ENCODE results near the gene POLR3G. TPM values are rescaled to one million over a fixed set of nuclear protein-coding genes. Genes with fewer than 3 reads are reported as not detected.

POLR3G gene
- total RNA-seq, 1 donor from 2014 or later: 9.7 TPM

DNA sequence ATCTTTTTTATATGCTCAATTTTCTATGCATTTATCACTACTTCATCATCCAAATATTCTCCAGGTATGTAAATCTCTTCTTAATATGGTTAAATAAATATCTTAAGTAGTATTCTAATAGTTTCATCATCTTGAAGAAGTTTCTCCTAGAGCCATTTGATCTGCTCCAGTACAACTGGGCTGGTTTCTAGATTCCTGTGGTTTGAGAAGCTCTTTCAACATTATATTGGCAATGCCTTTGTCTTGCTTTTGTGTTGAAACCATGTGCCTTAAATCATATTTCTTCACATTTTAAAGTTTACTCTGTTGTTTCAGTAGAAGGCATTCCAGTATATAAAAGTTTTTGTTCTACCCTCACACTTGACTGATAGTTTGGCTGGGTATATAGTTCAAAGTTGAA, 27.7 kb upstream of the POLR3G start:
- TF ChIP-seq, protein P1, sequence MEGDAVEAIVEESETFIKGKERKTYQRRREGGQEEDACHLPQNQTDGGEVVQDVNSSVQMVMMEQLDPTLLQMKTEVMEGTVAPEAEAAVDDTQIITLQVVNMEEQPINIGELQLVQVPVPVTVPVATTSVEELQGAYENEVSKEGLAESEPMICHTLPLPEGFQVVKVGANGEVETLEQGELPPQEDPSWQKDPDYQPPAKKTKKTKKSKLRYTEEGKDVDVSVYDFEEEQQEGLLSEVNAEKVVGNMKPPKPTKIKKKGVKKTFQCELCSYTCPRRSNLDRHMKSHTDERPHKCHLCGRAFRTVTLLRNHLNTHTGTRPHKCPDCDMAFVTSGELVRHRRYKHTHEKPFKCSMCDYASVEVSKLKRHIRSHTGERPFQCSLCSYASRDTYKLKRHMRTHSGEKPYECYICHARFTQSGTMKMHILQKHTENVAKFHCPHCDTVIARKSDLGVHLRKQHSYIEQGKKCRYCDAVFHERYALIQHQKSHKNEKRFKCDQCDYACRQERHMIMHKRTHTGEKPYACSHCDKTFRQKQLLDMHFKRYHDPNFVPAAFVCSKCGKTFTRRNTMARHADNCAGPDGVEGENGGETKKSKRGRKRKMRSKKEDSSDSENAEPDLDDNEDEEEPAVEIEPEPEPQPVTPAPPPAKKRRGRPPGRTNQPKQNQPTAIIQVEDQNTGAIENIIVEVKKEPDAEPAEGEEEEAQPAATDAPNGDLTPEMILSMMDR (IDR thresholded peaks at IDR 0.05; ENCODE audit: insufficient read depth, low read length, poor library complexity, severe bottlenecking): no peak
- Histone ChIP-seq H3K27me3 (ENCODE audit: control insufficient read depth, insufficient read depth, low read length) (no peaks in the 10 kb centered on the region), H3K4me3 (ENCODE audit: low read depth, low read length) (no peak overlapping the region), H3K36me3 (ENCODE audit: control insufficient read depth, insufficient read depth, low read length) (no peaks in the 10 kb centered on the region)
- DNase-seq (ENCODE audit: low read depth): no peak

DNA sequence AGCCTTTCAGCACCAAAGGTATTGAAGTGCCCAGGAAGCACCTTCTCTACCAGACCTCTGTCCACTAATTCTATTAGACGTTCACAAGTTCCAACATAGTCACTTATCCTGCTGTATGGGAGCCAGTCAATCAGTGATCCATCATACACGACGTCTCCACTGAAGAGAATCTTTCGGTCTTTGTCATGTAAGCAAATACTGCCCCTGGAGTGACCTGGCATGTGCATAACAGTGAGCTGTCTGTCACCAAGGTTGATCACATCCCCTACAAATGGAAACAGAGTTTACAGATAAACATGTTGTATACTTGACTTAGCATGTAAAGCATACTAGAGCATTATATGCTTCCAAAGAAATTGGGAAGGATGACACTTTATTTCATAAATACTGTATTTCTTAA, 13.4 kb upstream of the POLR3G start:
- DNase-seq (ENCODE audit: low read depth): no peak
- Histone ChIP-seq H3K27me3 (ENCODE audit: control insufficient read depth, insufficient read depth, low read length) (no peaks in the 10 kb centered on the region), H3K4me3 (ENCODE audit: low read depth, low read length) (no peak overlapping the region), H3K36me3 (ENCODE audit: control insufficient read depth, insufficient read depth, low read length) (no peaks in the 10 kb centered on the region)
- TF ChIP-seq, protein P1 (IDR thresholded peaks at IDR 0.05; ENCODE audit: insufficient read depth, low read length, poor library complexity, severe bottlenecking): no peak

DNA sequence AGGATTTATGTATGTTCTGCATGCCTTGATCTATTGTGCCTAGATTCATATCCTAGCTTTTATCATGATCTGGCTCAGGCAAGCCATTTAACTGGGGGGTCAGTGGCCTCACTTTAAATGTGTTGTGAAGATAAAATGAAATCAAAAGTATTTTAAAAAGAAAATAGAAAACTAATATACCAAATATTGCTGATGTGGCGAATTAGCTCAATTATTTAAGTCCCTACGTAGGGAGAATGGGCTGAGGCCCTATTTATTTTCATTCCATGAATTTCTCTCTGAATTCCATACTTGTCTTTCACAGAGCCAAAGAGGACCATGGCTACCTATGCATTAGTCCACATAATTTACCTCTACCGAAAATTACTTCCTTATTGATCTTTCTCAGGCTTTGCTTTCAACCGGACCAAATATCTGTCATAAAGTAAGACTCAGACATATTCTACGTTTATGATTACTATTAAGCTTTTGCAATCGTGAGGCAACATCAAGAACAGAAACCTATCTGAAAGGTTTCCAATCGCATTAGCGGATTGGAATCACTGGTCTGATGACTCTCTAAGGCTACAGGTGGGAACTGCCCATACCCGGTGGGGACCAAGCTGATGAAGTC, 1.8 kb upstream of the POLR3G start:
- TF ChIP-seq, protein P1 (IDR thresholded peaks at IDR 0.05; ENCODE audit: insufficient read depth, low read length, poor library complexity, severe bottlenecking): no peak
- Histone ChIP-seq H3K27me3 (ENCODE audit: control insufficient read depth, insufficient read depth, low read length) (no peaks in the 10 kb centered on the region), H3K4me3 (ENCODE audit: low read depth, low read length) (peak overlapping the region; percentile 70), H3K36me3 (ENCODE audit: control insufficient read depth, insufficient read depth, low read length) (no peaks in the 10 kb centered on the region)
- DNase-seq (ENCODE audit: low read depth): no peak

DNA sequence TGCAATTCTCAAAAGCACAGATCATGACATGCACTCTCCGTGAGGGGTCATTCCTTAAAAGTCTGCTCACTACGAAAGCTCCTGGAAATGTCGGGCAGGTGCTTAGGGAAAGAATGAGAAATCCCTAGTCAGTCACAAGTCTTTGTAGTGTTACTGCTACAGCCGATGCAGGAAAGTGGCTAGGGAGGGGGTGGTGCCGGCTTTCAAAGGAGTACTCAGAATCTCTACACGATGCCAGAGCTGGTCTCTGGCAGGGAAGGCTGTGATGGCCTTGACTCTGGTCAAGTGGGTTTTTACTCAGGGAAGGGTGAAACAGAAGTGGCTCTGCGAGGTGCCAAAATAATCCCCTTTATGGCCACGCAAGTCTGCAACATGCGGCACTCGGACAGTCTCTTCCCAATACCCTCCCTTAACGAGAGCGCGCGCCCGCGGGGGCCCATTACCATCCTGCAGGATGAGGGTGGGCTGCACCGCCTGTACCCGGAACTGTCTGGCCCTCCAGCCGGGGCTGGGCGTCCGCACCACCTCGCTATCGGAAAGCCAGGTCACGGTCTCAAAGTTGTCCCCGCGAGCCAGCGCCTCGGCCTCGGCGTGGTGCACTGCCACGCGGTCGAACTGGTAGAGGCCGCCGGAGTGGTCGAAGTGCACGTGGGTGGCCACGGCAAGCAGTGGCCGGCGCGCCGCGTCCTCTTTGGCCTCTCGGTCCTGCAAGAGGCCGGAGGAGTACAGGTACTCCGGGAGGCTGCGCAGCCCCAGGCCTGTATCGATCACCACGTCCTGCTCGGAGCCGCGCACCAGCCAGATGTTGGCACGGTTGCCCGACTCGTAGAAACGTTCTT, 1.0 kb upstream of the POLR3G start:
- no peaks in the 10 kb centered on the region for H3K36me3 ChIP-seq (ENCODE audit: control insufficient read depth, insufficient read depth, low read length)
- DNase-seq (ENCODE audit: low read depth): no peak
- TF ChIP-seq, protein P1 (IDR thresholded peaks at IDR 0.05; ENCODE audit: insufficient read depth, low read length, poor library complexity, severe bottlenecking): no peak
- H3K27me3 ChIP-seq (ENCODE audit: control insufficient read depth, insufficient read depth, low read length): no peaks in the 10 kb centered on the region
- H3K4me3 ChIP-seq (ENCODE audit: low read depth, low read length): peak overlapping the region; percentile 70

DNA sequence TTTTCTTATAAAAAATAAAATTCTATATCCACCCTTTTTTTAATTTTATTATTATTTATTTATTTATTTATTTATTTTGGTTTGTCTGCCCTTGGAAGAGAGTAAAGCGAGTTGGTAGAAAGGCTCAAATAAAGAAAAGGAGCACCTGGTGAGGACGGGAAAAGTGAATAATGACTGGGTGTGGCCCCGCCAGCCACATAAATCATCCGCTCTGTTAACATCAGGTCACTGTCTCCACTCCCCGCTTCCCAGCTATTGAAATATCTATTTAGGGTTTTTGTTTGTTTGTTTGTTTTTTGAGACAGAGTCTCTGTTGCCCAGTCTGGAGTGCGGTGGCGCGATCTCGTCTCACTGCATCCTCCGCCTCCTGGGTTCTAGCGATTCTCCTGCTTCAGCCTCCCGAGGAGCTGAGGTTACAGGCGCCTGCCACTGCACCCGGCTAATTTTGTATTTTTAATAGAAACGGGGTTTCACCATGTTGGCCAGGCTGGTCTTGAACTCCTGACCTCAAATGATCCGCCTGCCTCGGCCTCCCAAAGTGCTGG, 844 bp downstream of the POLR3G start:
- H3K4me3 ChIP-seq (ENCODE audit: low read depth, low read length): peak overlapping the region; percentile 70
- DNase-seq (ENCODE audit: low read depth): no peak
- H3K27me3 ChIP-seq (ENCODE audit: control insufficient read depth, insufficient read depth, low read length): no peaks in the 10 kb centered on the region
- H3K36me3 ChIP-seq (ENCODE audit: control insufficient read depth, insufficient read depth, low read length): no peaks in the 10 kb centered on the region
- TF ChIP-seq, protein P1 (IDR thresholded peaks at IDR 0.05; ENCODE audit: insufficient read depth, low read length, poor library complexity, severe bottlenecking): no peak

All from kidney epithelial cell (primary cell).